DMS53 (cell line): ENCODE data around the gene ZNF462.

ENCODE experiments used
- DNase-seq: peaks from one replicate; lab custom pipeline; 2025; lab: John Stamatoyannopoulos, UW

Gene ZNF462

GRCh38 chr9:106861640-106862109, 1.3 kb upstream of the ZNF462 start:
- DNase-seq: peak; percentile 41

- peak; percentile 66 for DNase-seq
These were observed 701 bp upstream of the ZNF462 start for GRCh38 chr9:106862110-106862820.

GRCh38 chr9:106864373-106865143, 1.6 kb downstream of the ZNF462 start:
- peak; percentile 46 for DNase-seq

- DNase-seq: no peak
These were observed 3.3 kb downstream of the ZNF462 start for GRCh38 chr9:106866243-106866642.

- DNase-seq: no peak
These were observed 4.3 kb downstream of the ZNF462 start for GRCh38 chr9:106867286-106867685.

GRCh38 chr9:106868087-106868486, 5.1 kb downstream of the ZNF462 start:
- DNase-seq: no peak

- no peak for DNase-seq
These were observed 5.6 kb downstream of the ZNF462 start for GRCh38 chr9:106868565-106868964.

GRCh38 chr9:106869028-106869427, 6.1 kb downstream of the ZNF462 start:
- no peak for DNase-seq

GRCh38 chr9:106869458-106869857, 6.5 kb downstream of the ZNF462 start:
- no peak for DNase-seq

GRCh38 chr9:106872641-106873040, 9.7 kb downstream of the ZNF462 start:
- no peak for DNase-seq

- no peak for DNase-seq
These were observed 11.1 kb downstream of the ZNF462 start for GRCh38 chr9:106874031-106874430.

- DNase-seq: no peak
These were observed 11.7 kb downstream of the ZNF462 start for GRCh38 chr9:106874652-106875051.

GRCh38 chr9:106875529-106875928, 12.6 kb downstream of the ZNF462 start:
- no peak for DNase-seq

- DNase-seq: no peak
These were observed 14.4 kb downstream of the ZNF462 start for GRCh38 chr9:106877345-106877744.

- DNase-seq: no peak
These were observed 15.3 kb downstream of the ZNF462 start for GRCh38 chr9:106878081-106878837.

GRCh38 chr9:106878934-106879333, 16.0 kb downstream of the ZNF462 start:
- DNase-seq: peak; percentile 91

GRCh38 chr9:106879439-106879882, 16.5 kb downstream of the ZNF462 start:
- no peak for DNase-seq

GRCh38 chr9:106880081-106880480, 17.1 kb downstream of the ZNF462 start:
- DNase-seq: no peak

GRCh38 chr9:106880863-106881262, 17.9 kb downstream of the ZNF462 start:
- DNase-seq: no peak

GRCh38 chr9:106883030-106883429, 20.1 kb downstream of the ZNF462 start:
- DNase-seq: peak; percentile 88

GRCh38 chr9:106883626-106884190, 20.7 kb downstream of the ZNF462 start:
- peak; percentile 40 for DNase-seq

- DNase-seq: peak; percentile 54
These were observed 22.5 kb downstream of the ZNF462 start for GRCh38 chr9:106885451-106885850.
